ENCODE results near the gene ZBTB48.

The ZBTB48 gene

DNA sequence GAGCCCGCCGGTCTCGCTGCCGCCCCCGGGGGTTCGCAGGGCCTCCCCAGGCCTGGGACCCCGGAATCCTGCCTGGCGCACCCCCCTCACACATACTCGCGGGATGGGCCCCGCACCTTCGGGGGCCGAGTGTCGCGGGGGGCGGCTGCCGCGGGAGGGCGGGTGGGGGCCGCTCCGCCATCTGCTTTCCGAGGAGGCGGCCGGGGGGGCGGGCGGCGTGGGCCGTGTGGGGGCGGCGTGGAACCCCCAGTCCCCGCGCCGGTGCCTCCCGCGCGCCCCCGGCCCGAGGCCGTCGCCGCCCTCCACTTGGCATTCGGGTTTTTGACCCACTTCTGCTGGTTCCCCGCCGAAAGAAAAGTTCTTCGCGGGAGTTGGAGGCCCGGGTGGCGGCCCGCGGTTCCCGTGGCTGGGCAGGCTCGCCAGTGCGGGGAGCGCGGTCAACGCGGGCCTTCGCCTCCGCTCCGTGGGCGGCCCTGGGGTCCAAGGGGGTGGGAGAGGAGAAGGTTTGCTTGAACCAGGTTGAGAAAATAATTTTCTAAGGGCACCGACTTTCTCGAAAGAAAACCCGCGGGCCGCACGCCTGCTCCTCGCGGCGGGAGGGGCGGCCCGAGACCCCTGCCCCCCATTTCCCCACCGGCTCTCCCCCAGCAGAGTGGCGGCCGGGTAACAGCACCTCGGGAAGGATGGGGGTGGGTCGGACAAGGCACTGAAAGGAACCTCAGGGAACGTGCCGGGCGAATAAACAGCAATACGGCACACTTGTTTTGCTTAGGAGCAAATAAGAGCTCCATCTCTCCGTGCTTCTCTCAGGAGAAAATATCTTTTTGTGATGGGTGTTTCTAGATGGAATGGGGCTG, 35.4 kb downstream of the ZBTB48 start:
- Histone ChIP-seq H3K79me2 (no peaks in the 10 kb centered on the region), H3K9ac (no peak overlapping the region), H3K36me3 (ENCODE audit: control insufficient read depth, insufficient read depth, low read length) (no peaks in the 10 kb centered on the region), H3K4me3 (ENCODE audit: low read depth, low read length) (peak overlapping the region; percentile 72), H3K27me3 (ENCODE audit: control insufficient read depth, insufficient read depth, low read length) (no peaks in the 10 kb centered on the region), H3K9me3 (ENCODE audit: control insufficient read depth, low read length) (no peaks in the 10 kb centered on the region), H2AFZ (peak overlapping the region; percentile 42), H3K4me2 (ENCODE audit: low read length) (peak overlapping the region; percentile 87), H3K27ac (no peak overlapping the region), H3K4me1 (no peaks in the 10 kb centered on the region)
- TF ChIP-seq, protein P1, sequence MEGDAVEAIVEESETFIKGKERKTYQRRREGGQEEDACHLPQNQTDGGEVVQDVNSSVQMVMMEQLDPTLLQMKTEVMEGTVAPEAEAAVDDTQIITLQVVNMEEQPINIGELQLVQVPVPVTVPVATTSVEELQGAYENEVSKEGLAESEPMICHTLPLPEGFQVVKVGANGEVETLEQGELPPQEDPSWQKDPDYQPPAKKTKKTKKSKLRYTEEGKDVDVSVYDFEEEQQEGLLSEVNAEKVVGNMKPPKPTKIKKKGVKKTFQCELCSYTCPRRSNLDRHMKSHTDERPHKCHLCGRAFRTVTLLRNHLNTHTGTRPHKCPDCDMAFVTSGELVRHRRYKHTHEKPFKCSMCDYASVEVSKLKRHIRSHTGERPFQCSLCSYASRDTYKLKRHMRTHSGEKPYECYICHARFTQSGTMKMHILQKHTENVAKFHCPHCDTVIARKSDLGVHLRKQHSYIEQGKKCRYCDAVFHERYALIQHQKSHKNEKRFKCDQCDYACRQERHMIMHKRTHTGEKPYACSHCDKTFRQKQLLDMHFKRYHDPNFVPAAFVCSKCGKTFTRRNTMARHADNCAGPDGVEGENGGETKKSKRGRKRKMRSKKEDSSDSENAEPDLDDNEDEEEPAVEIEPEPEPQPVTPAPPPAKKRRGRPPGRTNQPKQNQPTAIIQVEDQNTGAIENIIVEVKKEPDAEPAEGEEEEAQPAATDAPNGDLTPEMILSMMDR (IDR thresholded peaks at IDR 0.05): no peak

DNA sequence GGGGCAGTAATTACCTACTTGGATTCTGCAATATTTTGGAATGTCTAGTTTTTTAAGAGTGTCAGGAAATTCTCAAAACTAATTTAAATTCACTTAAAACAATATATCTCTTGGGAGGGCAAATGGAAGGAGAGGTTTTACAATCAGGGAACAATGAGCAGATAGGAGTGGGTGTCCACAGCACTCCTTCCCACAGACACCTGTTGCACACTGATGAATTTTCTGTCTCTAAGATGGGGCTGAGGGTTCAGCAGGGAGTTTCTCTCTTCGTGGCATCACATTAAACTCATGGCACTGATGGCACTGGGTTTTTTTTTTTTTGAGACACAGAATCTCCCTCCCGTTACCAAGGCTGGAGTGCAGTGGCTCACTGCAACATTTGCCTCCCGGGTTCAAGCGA, 39.3 kb downstream of the ZBTB48 start:
- H3K4me2 ChIP-seq (ENCODE audit: low read length): no peak overlapping the region
- H3K9me3 ChIP-seq (ENCODE audit: control insufficient read depth, low read length): no peaks in the 10 kb centered on the region
- H2AFZ ChIP-seq: no peak overlapping the region
- TF ChIP-seq, protein P1 (IDR thresholded peaks at IDR 0.05): no peak
- H3K36me3 ChIP-seq (ENCODE audit: control insufficient read depth, insufficient read depth, low read length): no peaks in the 10 kb centered on the region
- H3K4me1 ChIP-seq: peaks cover 16% of the 10 kb centered on the region
- H3K27ac ChIP-seq: no peak overlapping the region
- H3K4me3 ChIP-seq (ENCODE audit: low read depth, low read length): no peak overlapping the region
- no peak overlapping the region for H3K9ac ChIP-seq
- no peaks in the 10 kb centered on the region for H3K27me3 ChIP-seq (ENCODE audit: control insufficient read depth, insufficient read depth, low read length)
- no peaks in the 10 kb centered on the region for H3K79me2 ChIP-seq

DNA sequence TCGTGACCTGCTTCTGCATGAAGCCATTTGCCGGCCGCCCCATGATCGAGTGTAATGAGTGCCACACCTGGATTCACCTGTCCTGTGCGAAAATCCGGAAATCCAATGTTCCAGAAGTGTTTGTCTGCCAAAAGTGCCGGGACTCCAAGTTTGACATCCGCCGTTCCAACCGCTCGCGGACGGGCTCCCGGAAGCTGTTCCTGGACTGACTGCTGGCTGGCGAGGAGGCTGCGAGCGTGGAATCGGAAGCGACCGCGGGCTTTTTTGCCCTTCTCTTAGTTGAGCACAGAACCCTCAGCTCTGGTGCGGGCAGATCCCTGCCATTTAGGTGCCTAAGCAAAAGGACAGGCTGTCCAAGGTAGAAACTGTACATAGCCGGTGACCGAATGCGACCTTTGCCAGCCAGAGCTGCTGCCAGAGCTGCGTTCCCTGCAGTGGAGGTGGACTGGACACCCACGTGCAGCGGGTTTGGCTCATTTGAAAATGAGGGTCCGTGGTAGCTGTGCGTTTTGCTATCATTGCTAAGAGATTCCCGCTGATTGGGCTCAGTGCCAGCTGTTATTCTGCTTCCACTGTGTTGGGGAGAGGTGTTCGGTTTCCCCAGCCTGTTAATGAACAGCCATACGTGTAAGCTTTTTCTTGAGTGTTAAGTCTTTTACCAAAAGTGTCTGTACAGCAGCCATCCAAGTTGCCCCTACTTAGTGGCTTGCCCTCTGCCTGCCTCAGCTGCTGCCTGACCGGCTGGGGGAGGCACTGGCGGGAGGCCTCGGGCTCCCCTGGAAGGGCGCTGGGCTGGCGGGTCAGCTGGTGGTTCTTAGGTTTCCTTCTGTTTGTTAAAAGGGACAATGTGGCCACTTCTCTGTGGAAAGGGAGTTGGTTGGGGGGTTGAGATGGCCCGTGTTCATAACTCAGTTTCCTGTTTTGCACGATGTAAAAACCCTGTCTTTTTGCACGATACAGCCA, 41.9 kb downstream of the ZBTB48 start:
- no peak overlapping the region for H3K9ac ChIP-seq
- H3K27ac ChIP-seq: peak overlapping the region; percentile 87
- peak overlapping the region; percentile 1 for H3K4me3 ChIP-seq (ENCODE audit: low read depth, low read length)
- H3K27me3 ChIP-seq (ENCODE audit: control insufficient read depth, insufficient read depth, low read length): no peaks in the 10 kb centered on the region
- no peaks in the 10 kb centered on the region for H3K36me3 ChIP-seq (ENCODE audit: control insufficient read depth, insufficient read depth, low read length)
- TF ChIP-seq, protein P1 (IDR thresholded peaks at IDR 0.05): no peak
- no peak overlapping the region for H2AFZ ChIP-seq
- peaks cover 6% of the 10 kb centered on the region for H3K79me2 ChIP-seq
- peak overlapping the region; percentile 84 for H3K4me2 ChIP-seq (ENCODE audit: low read length)
- H3K9me3 ChIP-seq (ENCODE audit: control insufficient read depth, low read length): no peaks in the 10 kb centered on the region
- peaks cover 22% of the 10 kb centered on the region for H3K4me1 ChIP-seq

DNA sequence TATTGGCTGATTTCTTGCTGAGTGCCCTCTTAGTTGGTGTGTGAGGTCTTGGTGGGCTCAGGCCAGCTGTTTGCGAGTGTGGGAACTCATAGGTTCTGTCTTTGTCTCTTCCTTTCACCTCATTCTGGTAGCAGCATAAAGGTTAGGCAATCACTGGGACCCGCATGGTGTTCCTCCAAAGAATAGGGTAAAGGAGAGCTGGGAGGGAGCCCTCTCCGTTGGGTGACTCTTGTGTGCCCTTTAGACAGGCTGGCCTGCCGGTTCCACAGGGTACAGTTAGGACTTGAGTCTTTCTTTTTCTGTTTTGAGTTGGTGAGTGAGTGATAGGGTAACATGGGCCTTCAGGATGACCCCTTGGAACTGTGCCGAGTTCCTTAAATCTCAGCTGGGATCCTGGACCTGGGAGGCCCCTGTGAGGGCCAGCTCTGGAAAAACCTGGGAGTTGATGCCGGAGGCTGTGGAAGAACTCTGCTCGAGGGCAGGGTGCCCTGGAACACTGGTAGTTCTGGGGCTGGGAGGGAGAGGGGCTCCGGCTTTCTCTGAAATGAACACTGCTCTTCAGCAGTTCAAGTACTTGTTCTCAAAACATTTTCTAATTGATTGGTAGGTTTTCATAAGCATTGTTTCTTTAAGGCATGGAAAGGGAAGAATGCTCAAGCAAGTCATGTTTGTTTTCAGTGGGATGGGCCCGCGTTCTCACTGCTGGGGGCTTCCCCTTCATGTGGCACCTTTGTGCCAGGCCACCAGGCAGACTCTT, 42.8 kb downstream of the ZBTB48 start:
- no peaks in the 10 kb centered on the region for H3K36me3 ChIP-seq (ENCODE audit: control insufficient read depth, insufficient read depth, low read length)
- H3K9me3 ChIP-seq (ENCODE audit: control insufficient read depth, low read length): no peaks in the 10 kb centered on the region
- H3K27me3 ChIP-seq (ENCODE audit: control insufficient read depth, insufficient read depth, low read length): no peaks in the 10 kb centered on the region
- no peak overlapping the region for H2AFZ ChIP-seq
- H3K4me1 ChIP-seq: peaks cover 22% of the 10 kb centered on the region
- H3K4me2 ChIP-seq (ENCODE audit: low read length): peak overlapping the region; percentile 84
- H3K9ac ChIP-seq: no peak overlapping the region
- H3K4me3 ChIP-seq (ENCODE audit: low read depth, low read length): peak overlapping the region; percentile 58
- TF ChIP-seq, protein P1 (IDR thresholded peaks at IDR 0.05): no peak
- peaks cover 15% of the 10 kb centered on the region for H3K79me2 ChIP-seq
- H3K27ac ChIP-seq: peak overlapping the region; percentile 87

All from parathyroid adenoma (tissue), 2 donors.